Stimulated activated naive B cell treated with anti-CD40 and anti-IgM and Interleukin-4, amounts not matched to agents 10 μg/mL and 1 μg/mL and 100 μg/mL, for 72 hours (primary cell): ENCODE data around the gene PDE6D.

Source experiments
- ATAC-seq, 2 donors: fragments of 150-1000 bp; cut with Tn5 transposase; replicated peaks; 2 replicates each; pipeline ENCODE4 v1.10.0; 2021; ENCODE audit warnings: moderate library complexity in 1 of 2
- DNase-seq: peaks from one replicate; pipeline ENCODE4 v3.0.0; 2021
- H3K27ac Mint-ChIP-seq: one replicate; pipeline ENCODE4 v1.8.0; 2022; ENCODE audit warnings: mild to moderate bottlenecking, mixed read lengths
- H3K27me3 Mint-ChIP-seq, 2 donors: one replicate each; pipeline ENCODE4 v1.8.0; 2022; ENCODE audit warnings: mixed read lengths in 2 of 2
- H3K36me3 Mint-ChIP-seq, 2 donors: one replicate each; pipeline ENCODE4 v1.8.0; 2022; ENCODE audit warnings: mixed read lengths in 2 of 2, mild to moderate bottlenecking in 1 of 2
- H3K4me1 Mint-ChIP-seq, 2 donors: one replicate each; pipeline ENCODE4 v1.8.0; 2022; ENCODE audit warnings: mixed read lengths in 2 of 2, mild to moderate bottlenecking in 1 of 2
- H3K4me3 Mint-ChIP-seq, 2 donors: one replicate each; pipeline ENCODE4 v1.8.0; 2022; ENCODE audit warnings: mild to moderate bottlenecking in 2 of 2, mixed read lengths in 2 of 2, moderate library complexity in 1 of 2
- H3K9me3 Mint-ChIP-seq, 2 donors: one replicate each; pipeline ENCODE4 v1.8.0; 2022; ENCODE audit warnings: mixed read lengths in 2 of 2, mild to moderate bottlenecking in 1 of 2

PDE6D gene

GRCh38 chr2:231786177-231786916 is 5.3 kb upstream of the PDE6D start, which contains the start of gene COPS7B:
TSS of gene COPS7B (plus strand) at chr2:231786445. CDS start at chr2:231788571, 2,126 bp downstream.
- peak; percentile 62 to 70 for ATAC-seq
- H3K36me3 Mint-ChIP-seq, result peaks cover 5 to 12% of the 10 kb centered on the region in 2 donors
- no peaks in the 10 kb centered on the region for H3K27me3 Mint-ChIP-seq
- H3K27ac Mint-ChIP-seq, result peak within 1 kb of the TSS; percentile 96
- peaks cover 41 to 73% of the 10 kb centered on the region in 2 donors for H3K4me1 Mint-ChIP-seq
- peak; percentile 83 for DNase-seq
- peak within 1 kb of the TSS; percentile 93 to 97 for H3K4me3 Mint-ChIP-seq
- H3K9me3 Mint-ChIP-seq, result no peaks in the 10 kb centered on the region

- ATAC-seq (no peak), DNase-seq (no peak)
- Mint-ChIP-seq H3K9me3 (no peaks in the 10 kb centered on the region), H3K27me3 (no peaks in the 10 kb centered on the region), H3K4me3 (peak overlapping the region; percentile 93 to 97), H3K27ac (peak overlapping the region; percentile 96), H3K4me1 (peaks cover 38 to 78% of the 10 kb centered on the region in 2 donors), H3K36me3 (peaks cover 7% of the 10 kb centered on the region in 2 donors)
Measured at GRCh38 chr2:231785822-231786176, 4.7 kb upstream of the PDE6D start.

GRCh38 chr2:231785413-231785812 is 4.3 kb upstream of the PDE6D start:
- Mint-ChIP-seq H3K4me3 (peak overlapping the region; percentile 93 to 97), H3K27ac (peak overlapping the region; percentile 96), H3K9me3 (no peaks in the 10 kb centered on the region), H3K27me3 (no peaks in the 10 kb centered on the region), H3K36me3 (peaks cover 6 to 7% of the 10 kb centered on the region in 2 donors), H3K4me1 (peaks cover 38 to 77% of the 10 kb centered on the region in 2 donors)
- peak; percentile 5 to 12 for ATAC-seq
- DNase-seq, result no peak

DNA sequence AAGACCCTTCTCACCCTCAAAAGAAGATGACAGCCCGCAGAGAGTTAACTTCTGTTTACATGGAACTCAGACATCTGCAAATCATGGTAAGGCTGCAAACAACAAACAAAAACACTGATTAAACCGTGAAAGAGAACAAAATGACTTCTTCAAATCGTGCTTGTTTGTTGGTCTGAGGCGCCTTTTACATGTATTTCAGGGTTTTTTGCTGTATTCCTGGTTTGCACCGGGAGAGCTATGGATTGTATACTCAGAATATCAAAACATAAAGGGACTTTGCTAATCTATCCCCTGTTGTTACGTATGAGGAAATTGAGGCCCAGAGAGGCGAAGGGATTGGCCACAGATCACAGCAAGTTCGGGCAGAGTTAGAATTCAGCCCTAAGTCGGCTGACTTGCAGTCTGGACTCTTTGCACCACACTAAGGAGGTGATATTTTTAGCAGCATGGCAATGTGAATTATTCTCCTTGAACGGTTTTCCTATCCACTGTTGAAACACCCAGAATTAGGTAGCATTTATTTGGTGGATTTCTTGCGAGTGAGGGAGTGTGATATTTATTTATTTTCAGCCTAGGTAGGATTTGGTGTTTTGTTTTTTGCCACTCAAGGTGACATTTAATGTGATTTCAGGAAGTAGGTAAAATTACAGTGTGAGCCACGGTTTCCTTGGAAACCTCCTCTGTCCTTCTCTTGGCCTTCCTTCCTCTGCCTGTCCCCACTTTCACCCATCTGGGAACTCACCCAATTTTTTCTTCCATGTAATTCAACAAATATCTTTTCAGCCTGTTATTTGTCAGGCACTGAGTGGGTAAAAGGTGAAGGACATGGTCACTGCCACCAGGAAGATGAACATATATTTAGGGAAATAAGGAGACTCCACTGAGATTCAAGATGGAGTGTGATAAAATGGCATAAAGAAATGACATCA is 980 bp upstream of the PDE6D start:
- H3K27me3 Mint-ChIP-seq, result no peaks in the 10 kb centered on the region
- H3K4me3 Mint-ChIP-seq, result peak overlapping the region; percentile 98 to 100
- no peak for DNase-seq
- ATAC-seq, result no peak
- H3K9me3 Mint-ChIP-seq, result no peaks in the 10 kb centered on the region
- peak overlapping the region; percentile 99 for H3K27ac Mint-ChIP-seq
- peaks cover 4 to 10% of the 10 kb centered on the region in 2 donors for H3K36me3 Mint-ChIP-seq
- peaks cover 37 to 70% of the 10 kb centered on the region in 2 donors for H3K4me1 Mint-ChIP-seq

DNA sequence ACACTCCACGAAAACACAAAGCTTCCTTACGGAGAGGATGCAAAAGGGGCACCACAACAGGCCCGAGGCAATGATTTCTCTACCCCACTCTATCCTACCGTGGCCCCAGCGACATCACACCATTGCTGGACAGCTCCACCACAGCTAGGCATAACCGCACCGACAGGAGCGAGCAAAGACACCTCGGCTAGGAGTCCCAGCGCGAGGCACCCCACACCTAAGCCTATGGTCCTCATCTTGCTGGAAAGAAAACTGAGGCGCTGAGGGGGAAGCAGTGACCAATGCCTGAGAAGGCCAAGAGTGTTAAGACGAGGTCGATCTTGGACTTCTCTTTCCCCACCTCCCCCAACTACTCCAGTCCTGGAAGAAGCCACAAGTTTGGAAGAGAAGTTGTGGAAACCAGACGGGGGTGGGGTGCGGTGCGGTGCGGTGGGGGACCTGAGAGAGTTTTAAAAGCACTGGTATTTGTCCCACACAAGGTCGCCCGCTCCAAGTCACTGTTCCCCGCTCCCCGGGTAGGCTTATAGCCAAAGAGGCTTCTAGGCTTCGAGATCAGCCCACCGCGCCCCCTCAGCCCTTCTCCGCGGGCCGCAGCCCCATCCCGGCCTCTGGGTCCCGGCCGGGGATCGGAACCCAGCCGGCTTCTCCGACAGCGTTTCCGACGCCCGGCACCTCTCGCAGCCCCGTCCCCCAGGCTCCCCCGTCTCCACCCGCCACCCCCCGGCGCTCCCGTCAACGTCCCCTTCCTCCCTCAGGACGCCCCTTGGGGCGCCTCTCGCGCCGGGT is 766 bp downstream of the PDE6D start:
- no peaks in the 10 kb centered on the region for H3K9me3 Mint-ChIP-seq
- peaks cover 30 to 53% of the 10 kb centered on the region in 2 donors for H3K4me1 Mint-ChIP-seq
- ATAC-seq, result peak; percentile 14 to 23

DNA sequence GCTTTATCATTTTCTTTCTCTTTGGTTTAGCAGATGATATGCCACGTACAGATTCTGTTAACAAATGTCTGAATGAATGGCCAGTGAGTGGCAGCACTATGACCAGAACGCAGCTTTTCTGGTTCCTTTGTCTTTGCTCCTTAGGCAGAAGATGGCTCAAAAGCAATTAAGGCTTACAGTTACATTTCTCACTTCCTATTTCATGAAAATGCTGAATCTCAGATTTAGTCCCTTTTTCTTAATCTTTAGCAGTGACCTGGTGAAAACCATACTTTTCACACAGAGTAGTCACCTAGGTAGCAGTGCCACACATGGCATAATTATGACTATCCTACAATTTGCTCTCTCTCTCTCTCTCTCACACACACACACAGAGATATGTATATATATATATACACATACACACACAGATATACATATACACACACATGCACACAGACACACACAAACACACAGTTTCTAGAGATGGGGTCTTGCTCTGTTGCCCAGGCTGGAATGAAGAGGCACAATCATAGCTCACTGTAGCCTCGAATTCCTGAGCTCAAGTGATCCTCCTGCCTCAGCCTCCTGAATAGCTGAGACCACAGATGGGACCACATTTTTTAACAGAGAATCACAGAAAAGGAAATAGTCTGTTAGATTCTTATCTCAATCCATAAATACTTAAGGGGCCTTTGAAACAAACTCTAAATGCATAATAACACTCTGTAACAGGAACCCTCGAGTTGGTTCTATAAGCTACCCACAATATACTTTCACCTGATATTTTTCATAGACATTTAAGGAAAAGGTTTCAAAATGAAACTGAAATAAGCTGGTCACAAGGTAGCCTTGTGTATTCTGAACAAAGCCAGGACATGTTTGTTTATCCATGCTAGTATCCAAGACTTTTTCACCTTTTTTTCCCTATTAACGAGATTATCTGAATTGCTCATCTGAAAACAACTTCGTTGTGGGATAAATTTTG is 11.6 kb downstream of the PDE6D start:
- Mint-ChIP-seq H3K9me3 (no peaks in the 10 kb centered on the region), H3K4me1 (peaks cover 16 to 36% of the 10 kb centered on the region in 2 donors), H3K36me3 (peaks cover 0 to 2% of the 10 kb centered on the region in 2 donors), H3K4me3 (no peak overlapping the region), H3K27ac (peak overlapping the region; percentile 42), H3K27me3 (no peaks in the 10 kb centered on the region)
- DNase-seq (no peak), ATAC-seq (peak; percentile 61 to 70)

More for the DNA sequence above, 766 bp downstream of the PDE6D start:
- peak overlapping the region; percentile 98 to 100 for H3K4me3 Mint-ChIP-seq
- H3K27me3 Mint-ChIP-seq, result no peaks in the 10 kb centered on the region
- H3K36me3 Mint-ChIP-seq, result peaks cover 4 to 8% of the 10 kb centered on the region in 2 donors
- H3K27ac Mint-ChIP-seq, result peak overlapping the region; percentile 99
- DNase-seq, result no peak

DNA sequence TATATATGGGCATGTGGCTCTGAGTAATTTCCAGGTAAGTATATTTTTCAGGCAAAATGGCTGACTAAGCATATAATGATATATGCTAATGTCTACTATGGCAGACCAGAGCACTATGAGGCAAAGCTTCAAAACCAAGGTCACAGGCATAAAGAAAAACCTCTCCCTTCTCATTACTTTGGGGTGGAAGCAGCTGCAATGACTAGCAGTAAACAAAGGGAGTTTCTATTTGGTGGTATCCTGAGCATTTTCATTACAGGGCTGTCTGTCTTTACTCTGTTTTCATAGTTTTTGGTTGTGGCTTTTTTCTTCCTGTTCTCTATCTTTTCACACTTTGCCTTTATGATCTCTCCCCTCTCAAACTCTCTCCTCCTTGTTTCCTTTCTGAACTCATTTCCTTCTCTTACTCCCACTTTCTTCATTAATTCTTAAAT is 15.6 kb downstream of the PDE6D start:
- Mint-ChIP-seq H3K36me3 (peaks cover 0 to 2% of the 10 kb centered on the region in 2 donors), H3K4me3 (no peak overlapping the region)
- peak in 1 of 2 donors; percentile 27 for ATAC-seq

DNA sequence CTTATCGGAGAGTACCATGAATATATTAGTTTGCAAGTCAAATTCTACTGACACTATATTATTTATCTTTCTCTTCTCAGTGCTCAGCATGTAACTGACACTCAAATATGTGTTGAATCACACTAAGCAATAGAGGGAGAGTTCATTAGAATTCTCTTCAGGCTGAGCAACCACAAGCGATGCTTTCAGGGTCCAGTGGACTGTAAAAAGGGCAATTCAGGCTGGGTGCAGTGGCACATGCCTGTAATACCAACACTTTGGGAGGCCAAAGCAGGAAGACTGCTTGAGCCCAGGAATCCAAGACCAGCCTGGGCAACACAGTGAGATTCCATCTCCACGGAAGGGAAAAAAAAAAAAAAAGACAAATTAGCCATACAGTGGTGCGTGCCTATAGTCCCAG is 16.3 kb downstream of the PDE6D start:
- ATAC-seq (peak in 1 of 2 donors; percentile 53), DNase-seq (no peak)
- peaks cover 16 to 35% of the 10 kb centered on the region in 2 donors for H3K4me1 Mint-ChIP-seq
- H3K9me3 Mint-ChIP-seq, result no peaks in the 10 kb centered on the region
- no peak overlapping the region for H3K27ac Mint-ChIP-seq
- no peaks in the 10 kb centered on the region for H3K27me3 Mint-ChIP-seq
- H3K36me3 Mint-ChIP-seq, result peaks cover 0 to 2% of the 10 kb centered on the region in 2 donors
- H3K4me3 Mint-ChIP-seq, result no peak overlapping the region

More for the DNA sequence above, 15.6 kb downstream of the PDE6D start:
- Mint-ChIP-seq H3K4me1 (peaks cover 16 to 35% of the 10 kb centered on the region in 2 donors), H3K9me3 (no peaks in the 10 kb centered on the region), H3K27ac (no peak overlapping the region), H3K27me3 (no peaks in the 10 kb centered on the region)
- no peak for DNase-seq

- DNase-seq (no peak), ATAC-seq (no peak)
- H3K27ac Mint-ChIP-seq, result no peak overlapping the region
- peaks cover 10 to 28% of the 10 kb centered on the region in 2 donors for H3K4me1 Mint-ChIP-seq
- H3K9me3 Mint-ChIP-seq, result no peaks in the 10 kb centered on the region
- no peaks in the 10 kb centered on the region for H3K27me3 Mint-ChIP-seq
- H3K36me3 Mint-ChIP-seq, result peaks cover 0 to 2% of the 10 kb centered on the region in 2 donors
- H3K4me3 Mint-ChIP-seq, result no peak overlapping the region
Measured at GRCh38 chr2:231764124-231764523, 17.0 kb downstream of the PDE6D start.

DNA sequence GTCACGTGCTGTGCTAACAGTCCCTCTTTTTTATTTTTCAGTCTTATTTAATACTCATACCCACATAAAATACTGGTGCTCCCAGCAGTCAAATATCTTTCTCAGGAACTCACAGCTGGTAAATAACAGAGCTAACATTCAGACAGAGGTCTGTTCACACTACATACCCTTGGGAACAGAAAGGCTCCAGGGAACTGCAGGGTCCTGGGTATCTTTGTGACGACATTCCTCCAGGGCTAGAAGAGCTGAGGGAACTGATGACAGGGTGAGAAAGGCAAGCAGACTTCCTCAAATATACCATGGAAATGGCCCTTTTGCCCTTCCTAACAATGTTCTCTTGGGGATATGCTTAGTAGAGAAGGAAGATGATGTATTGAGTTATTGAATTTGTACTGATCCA is 19.3 kb downstream of the PDE6D start:
- Mint-ChIP-seq H3K27me3 (no peaks in the 10 kb centered on the region), H3K9me3 (no peaks in the 10 kb centered on the region), H3K36me3 (no peaks in the 10 kb centered on the region), H3K27ac (no peak overlapping the region), H3K4me1 (peaks cover 9 to 23% of the 10 kb centered on the region in 2 donors), H3K4me3 (no peak overlapping the region)
- ATAC-seq (no peak), DNase-seq (no peak)

- Mint-ChIP-seq H3K4me3 (no peak overlapping the region), H3K27ac (no peak overlapping the region), H3K4me1 (peaks cover 7 to 15% of the 10 kb centered on the region in 2 donors), H3K36me3 (peaks cover 2 to 7% of the 10 kb centered on the region in 2 donors), H3K9me3 (no peaks in the 10 kb centered on the region), H3K27me3 (no peaks in the 10 kb centered on the region)
- ATAC-seq, result no peak
- no peak for DNase-seq
Measured at GRCh38 chr2:231752061-231752460, 29.0 kb downstream of the PDE6D start.

- H3K27me3 Mint-ChIP-seq, result no peaks in the 10 kb centered on the region
- H3K4me3 Mint-ChIP-seq, result no peak overlapping the region
- peaks cover 2 to 7% of the 10 kb centered on the region in 2 donors for H3K36me3 Mint-ChIP-seq
- DNase-seq (no peak), ATAC-seq (no peak)
- H3K9me3 Mint-ChIP-seq, result no peaks in the 10 kb centered on the region
- peaks cover 7 to 15% of the 10 kb centered on the region in 2 donors for H3K4me1 Mint-ChIP-seq
- no peak overlapping the region for H3K27ac Mint-ChIP-seq
Measured at GRCh38 chr2:231751042-231751815, 29.9 kb downstream of the PDE6D start.
